K562 (cell line): ENCODE data around the gene LAMA2. TPM values are rescaled to one million over a fixed set of nuclear protein-coding genes. Genes with fewer than 3 reads are reported as not detected.

Experiments
- ATAC-seq: fragments of 200-7000 bp; cut with Tn5 transposase; 3 replicates; pipeline ENCODE4 v1.9.1; 2020; ENCODE audit warnings: moderate library complexity
- BruUV-seq: library from RNA; stranded (reverse); fragments of 400-500 nt; replicated peaks from 2 replicates; lab custom pipeline; 2021; lab: Mats Ljungman, UMichigan
- CTCF ChIA-PET: fragments of 300-600 bp; formaldehyde crosslinking; extraction: SDS; loops from one replicate; lab custom pipeline; 2021; ENCODE audit warnings: low intra/inter-chr PET ratio; lab: Yijun Ruan, JAX
- POLR2A ChIA-PET: fragments of 300-600, 350-650 bp; sonication (Branson Sonifier 250); formaldehyde crosslinking; extraction: SDS; loops from one replicate; lab custom pipeline; 2021; ENCODE audit warnings: antibody characterized with exemption, inconsistent platforms; lab: Yijun Ruan, JAX
- DNase-seq, 4 experiments: peaks; one replicate each; pipeline versions ENCODE4 v3.0.0 to v3.0.0-alpha.2; 2011 to 2018; ENCODE audit warnings: low spot score in 3 of 4, mixed read lengths in 3 of 4; ENCODE audit errors: extremely low read depth in 1 of 4
- FAIRE-seq: peaks from 2 replicates; lab custom pipeline; 2011; peaks lifted over from hg19 to GRCh38; lab: Jason Lieb, UNC
- H2AFZ ChIP-seq: 2 replicates; pipeline ENCODE4 v1.6.0; 2011; ENCODE audit warnings: low read depth, low read length, control low read depth, inconsistent platforms
- H3K27ac ChIP-seq: fragments of 200-600 bp; 3 replicates; pipeline ENCODE4 v1.8.0; 2011; ENCODE audit warnings: low read depth, mild to moderate bottlenecking, control low read depth, inconsistent platforms, low read length, moderate library complexity, mixed read lengths; ENCODE audit errors: extremely low read depth
- H3K27me3 ChIP-seq, 2 experiments: fragments of 300-600 bp in 1 of 2; 2 replicates in 1 of 2; 3 replicates in 1 of 2; pipeline versions ENCODE4 v1.6.0 to v1.8.0; 2011; ENCODE audit warnings: inconsistent platforms in 2 of 2, low read length in 2 of 2, mild to moderate bottlenecking in 1 of 2, mixed read lengths in 1 of 2, moderate library complexity in 1 of 2; ENCODE audit not compliant: control insufficient read depth in 2 of 2, insufficient read depth in 2 of 2
- H3K36me3 ChIP-seq: fragments of 300-600 bp; 3 replicates; pipeline ENCODE4 v1.8.0; 2011; ENCODE audit warnings: mild to moderate bottlenecking, low read length, inconsistent platforms; ENCODE audit not compliant: control insufficient read depth, insufficient read depth
- H3K4me1 ChIP-seq, 2 experiments: fragments of 200-600 bp in 1 of 2; replicated peaks in 1 of 2; 2 replicates in 1 of 2; 3 replicates in 1 of 2; pipeline versions ENCODE4 v1.5.1 to v1.8.0; 2011; ENCODE audit warnings: inconsistent platforms in 2 of 2, low read length in 2 of 2, mild to moderate bottlenecking in 1 of 2, mixed read lengths in 1 of 2, moderate library complexity in 1 of 2; ENCODE audit not compliant: control insufficient read depth in 2 of 2, insufficient read depth in 2 of 2
- H3K4me2 ChIP-seq: 2 replicates; pipeline ENCODE4 v1.6.1; 2011; ENCODE audit warnings: low read length, control low read depth, inconsistent platforms, mixed read lengths; ENCODE audit not compliant: insufficient read depth
- H3K4me3 ChIP-seq: fragments of 200-600 bp; sonication (generic), shearing (Covaris generic); 2 replicates; pipeline ENCODE4 v1.5.1; 2016; ENCODE audit warnings: control low read depth, inconsistent platforms
- H3K79me2 ChIP-seq: fragments of 200-600 bp; 3 replicates; pipeline ENCODE4 v1.8.0; 2011; ENCODE audit warnings: low read length, inconsistent platforms; ENCODE audit not compliant: control insufficient read depth, insufficient read depth
- H3K9ac ChIP-seq, 2 experiments: 2 replicates each; pipeline versions ENCODE4 v1.6.0 to v1.6.1; 2011; ENCODE audit warnings: low read depth in 2 of 2, low read length in 2 of 2, control low read depth in 1 of 2, inconsistent platforms in 1 of 2, mild to moderate bottlenecking in 1 of 2, mixed read lengths in 1 of 2; ENCODE audit not compliant: insufficient read depth in 1 of 2
- H3K9me1 ChIP-seq: one replicate; pipeline ENCODE4 v1.6.0; 2011; ENCODE audit warnings: inconsistent platforms, mild to moderate bottlenecking, low read length, moderate library complexity; ENCODE audit not compliant: control insufficient read depth, insufficient read depth
- H3K9me3 ChIP-seq: replicated peaks from 2 replicates; pipeline ENCODE4 v1.5.1; 2011; ENCODE audit warnings: low read depth, low read length, inconsistent platforms; ENCODE audit not compliant: control insufficient read depth, insufficient read depth
- H4K20me1 ChIP-seq: replicated peaks from 2 replicates; pipeline ENCODE4 v1.6.1; 2011; ENCODE audit warnings: low read length, inconsistent platforms, mixed read lengths; ENCODE audit not compliant: control insufficient read depth, insufficient read depth
- RBFOX2 ChIP-seq: fragments of 200-400 bp; formaldehyde crosslinking; IDR thresholded peaks from 2 replicates; pipeline ENCODE4 v1.6.1; 2017; ENCODE audit warnings: low read depth, mild to moderate bottlenecking, low read length, moderate library complexity
- in situ Hi-C: fragments of 300-500 bp; cut with MboI; formaldehyde crosslinking; loops from 4 replicates; pipeline ENCODE4 v1.15.0; 2018; ENCODE audit warnings: inconsistent platforms, mixed read lengths
- intact Hi-C: fragments of 100-400 bp; cut with micrococcal nuclease; formaldehyde crosslinking; loops from 2 replicates; pipeline ENCODE4 v1.14.2; 2022
- polyA plus RNA-seq, 8 experiments: library from polyadenylated mRNA; depleted of rRNA in 4 of 8; stranded (reverse) in 5 of 8; unstranded in 3 of 8; fragments of >200 nt; fragmentation: Nextera tagmentation in 2 of 8; fragmentation: Illumina TruSeq in 1 of 8; extraction: Ambion mirVana in 2 of 8; extraction: Trizol in 1 of 8; gene quantifications; 2 replicates each; pipeline versions ENCODE4 v1.2.1 to v1.2.3, GENCODE V29; 2011 to 2014; ENCODE audit warnings: inconsistent platforms in 1 of 8, missing spikeins in 1 of 8
- total RNA-seq, 7 experiments: library from RNA; depleted of rRNA in 6 of 7; stranded (reverse); fragments of >200 nt in 6 of 7; fragmentation: Illumina TruSeq in 2 of 7; extraction: Trizol in 2 of 7; gene quantifications; 2 replicates each; pipeline versions ENCODE4 v1.2.1 to v1.2.3, GENCODE V29; 2011 to 2021; ENCODE audit warnings: low replicate concordance in 1 of 7
- TF ChIP-seq, protein P1 (sequence below): IDR thresholded peaks from 2 replicates; pipeline ENCODE4 v1.6.1; 2014; ENCODE audit warnings: antibody characterized with exemption
- TF ChIP-seq, protein P2 (sequence below): fragments of 200-600 bp; sonication (generic); IDR thresholded peaks from one replicate; pipeline ENCODE4 v1.6.1; 2012; ENCODE audit warnings: mild to moderate bottlenecking, low read depth, low read length, inconsistent platforms

LAMA2 gene
- total and polyA plus RNA-seq, 9 of the 15 experiments (the other 6 are each of a cell fraction or from before 2014, with no cell fraction given) = 0.04 to 1.5 (median 0.36) TPM

DNA sequence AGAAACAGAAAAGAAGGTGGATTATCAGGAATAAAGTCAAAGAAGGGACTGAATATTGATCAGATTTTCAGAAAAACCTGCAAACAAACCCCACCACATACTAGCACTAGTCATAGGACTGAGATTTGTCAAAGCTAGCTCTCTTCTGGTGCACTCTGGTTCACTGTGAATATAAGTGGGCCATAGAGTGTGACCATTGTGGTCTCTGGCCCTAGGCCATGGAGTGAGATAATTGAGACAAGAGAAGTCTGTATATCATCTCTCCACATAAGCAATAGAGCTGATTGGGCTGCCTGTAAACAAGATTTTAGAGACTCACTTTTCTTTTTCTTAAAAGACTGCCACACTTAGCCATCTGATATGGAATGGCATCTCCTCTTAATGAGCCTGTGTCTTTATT lies 247.2 kb downstream of the LAMA2 start:
- ATAC-seq (no peak), FAIRE-seq (no peak), DNase-seq (no peak)
- no peak overlapping the region for H2AFZ ChIP-seq
- no peaks in the 10 kb centered on the region for H3K36me3 ChIP-seq
- peaks cover 2% of the 10 kb centered on the region; the same call in 1 of the 2 replicates for H3K9me3 ChIP-seq
- no peak overlapping the region for H3K4me2 ChIP-seq
- no peaks in the 10 kb centered on the region for H3K4me1 ChIP-seq
- no peak overlapping the region for H3K27ac ChIP-seq
- no peak overlapping the region for H3K4me3 ChIP-seq
- in situ Hi-C loops (no loop called here), intact Hi-C loops (no loop called here)
- CTCF ChIA-PET = no interaction called here
- H3K27me3 ChIP-seq = no peaks in the 10 kb centered on the region
- no peaks in the 10 kb centered on the region for H4K20me1 ChIP-seq
- H3K9ac ChIP-seq = no peak overlapping the region
- TF ChIP-seq RBFOX2 = no peak
- TF ChIP-seq, protein P1, sequence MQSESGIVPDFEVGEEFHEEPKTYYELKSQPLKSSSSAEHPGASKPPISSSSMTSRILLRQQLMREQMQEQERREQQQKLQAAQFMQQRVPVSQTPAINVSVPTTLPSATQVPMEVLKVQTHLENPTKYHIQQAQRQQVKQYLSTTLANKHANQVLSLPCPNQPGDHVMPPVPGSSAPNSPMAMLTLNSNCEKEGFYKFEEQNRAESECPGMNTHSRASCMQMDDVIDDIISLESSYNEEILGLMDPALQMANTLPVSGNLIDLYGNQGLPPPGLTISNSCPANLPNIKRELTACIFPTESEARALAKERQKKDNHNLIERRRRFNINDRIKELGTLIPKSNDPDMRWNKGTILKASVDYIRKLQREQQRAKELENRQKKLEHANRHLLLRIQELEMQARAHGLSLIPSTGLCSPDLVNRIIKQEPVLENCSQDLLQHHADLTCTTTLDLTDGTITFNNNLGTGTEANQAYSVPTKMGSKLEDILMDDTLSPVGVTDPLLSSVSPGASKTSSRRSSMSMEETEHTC = no peak
- TF ChIP-seq, protein P2, sequence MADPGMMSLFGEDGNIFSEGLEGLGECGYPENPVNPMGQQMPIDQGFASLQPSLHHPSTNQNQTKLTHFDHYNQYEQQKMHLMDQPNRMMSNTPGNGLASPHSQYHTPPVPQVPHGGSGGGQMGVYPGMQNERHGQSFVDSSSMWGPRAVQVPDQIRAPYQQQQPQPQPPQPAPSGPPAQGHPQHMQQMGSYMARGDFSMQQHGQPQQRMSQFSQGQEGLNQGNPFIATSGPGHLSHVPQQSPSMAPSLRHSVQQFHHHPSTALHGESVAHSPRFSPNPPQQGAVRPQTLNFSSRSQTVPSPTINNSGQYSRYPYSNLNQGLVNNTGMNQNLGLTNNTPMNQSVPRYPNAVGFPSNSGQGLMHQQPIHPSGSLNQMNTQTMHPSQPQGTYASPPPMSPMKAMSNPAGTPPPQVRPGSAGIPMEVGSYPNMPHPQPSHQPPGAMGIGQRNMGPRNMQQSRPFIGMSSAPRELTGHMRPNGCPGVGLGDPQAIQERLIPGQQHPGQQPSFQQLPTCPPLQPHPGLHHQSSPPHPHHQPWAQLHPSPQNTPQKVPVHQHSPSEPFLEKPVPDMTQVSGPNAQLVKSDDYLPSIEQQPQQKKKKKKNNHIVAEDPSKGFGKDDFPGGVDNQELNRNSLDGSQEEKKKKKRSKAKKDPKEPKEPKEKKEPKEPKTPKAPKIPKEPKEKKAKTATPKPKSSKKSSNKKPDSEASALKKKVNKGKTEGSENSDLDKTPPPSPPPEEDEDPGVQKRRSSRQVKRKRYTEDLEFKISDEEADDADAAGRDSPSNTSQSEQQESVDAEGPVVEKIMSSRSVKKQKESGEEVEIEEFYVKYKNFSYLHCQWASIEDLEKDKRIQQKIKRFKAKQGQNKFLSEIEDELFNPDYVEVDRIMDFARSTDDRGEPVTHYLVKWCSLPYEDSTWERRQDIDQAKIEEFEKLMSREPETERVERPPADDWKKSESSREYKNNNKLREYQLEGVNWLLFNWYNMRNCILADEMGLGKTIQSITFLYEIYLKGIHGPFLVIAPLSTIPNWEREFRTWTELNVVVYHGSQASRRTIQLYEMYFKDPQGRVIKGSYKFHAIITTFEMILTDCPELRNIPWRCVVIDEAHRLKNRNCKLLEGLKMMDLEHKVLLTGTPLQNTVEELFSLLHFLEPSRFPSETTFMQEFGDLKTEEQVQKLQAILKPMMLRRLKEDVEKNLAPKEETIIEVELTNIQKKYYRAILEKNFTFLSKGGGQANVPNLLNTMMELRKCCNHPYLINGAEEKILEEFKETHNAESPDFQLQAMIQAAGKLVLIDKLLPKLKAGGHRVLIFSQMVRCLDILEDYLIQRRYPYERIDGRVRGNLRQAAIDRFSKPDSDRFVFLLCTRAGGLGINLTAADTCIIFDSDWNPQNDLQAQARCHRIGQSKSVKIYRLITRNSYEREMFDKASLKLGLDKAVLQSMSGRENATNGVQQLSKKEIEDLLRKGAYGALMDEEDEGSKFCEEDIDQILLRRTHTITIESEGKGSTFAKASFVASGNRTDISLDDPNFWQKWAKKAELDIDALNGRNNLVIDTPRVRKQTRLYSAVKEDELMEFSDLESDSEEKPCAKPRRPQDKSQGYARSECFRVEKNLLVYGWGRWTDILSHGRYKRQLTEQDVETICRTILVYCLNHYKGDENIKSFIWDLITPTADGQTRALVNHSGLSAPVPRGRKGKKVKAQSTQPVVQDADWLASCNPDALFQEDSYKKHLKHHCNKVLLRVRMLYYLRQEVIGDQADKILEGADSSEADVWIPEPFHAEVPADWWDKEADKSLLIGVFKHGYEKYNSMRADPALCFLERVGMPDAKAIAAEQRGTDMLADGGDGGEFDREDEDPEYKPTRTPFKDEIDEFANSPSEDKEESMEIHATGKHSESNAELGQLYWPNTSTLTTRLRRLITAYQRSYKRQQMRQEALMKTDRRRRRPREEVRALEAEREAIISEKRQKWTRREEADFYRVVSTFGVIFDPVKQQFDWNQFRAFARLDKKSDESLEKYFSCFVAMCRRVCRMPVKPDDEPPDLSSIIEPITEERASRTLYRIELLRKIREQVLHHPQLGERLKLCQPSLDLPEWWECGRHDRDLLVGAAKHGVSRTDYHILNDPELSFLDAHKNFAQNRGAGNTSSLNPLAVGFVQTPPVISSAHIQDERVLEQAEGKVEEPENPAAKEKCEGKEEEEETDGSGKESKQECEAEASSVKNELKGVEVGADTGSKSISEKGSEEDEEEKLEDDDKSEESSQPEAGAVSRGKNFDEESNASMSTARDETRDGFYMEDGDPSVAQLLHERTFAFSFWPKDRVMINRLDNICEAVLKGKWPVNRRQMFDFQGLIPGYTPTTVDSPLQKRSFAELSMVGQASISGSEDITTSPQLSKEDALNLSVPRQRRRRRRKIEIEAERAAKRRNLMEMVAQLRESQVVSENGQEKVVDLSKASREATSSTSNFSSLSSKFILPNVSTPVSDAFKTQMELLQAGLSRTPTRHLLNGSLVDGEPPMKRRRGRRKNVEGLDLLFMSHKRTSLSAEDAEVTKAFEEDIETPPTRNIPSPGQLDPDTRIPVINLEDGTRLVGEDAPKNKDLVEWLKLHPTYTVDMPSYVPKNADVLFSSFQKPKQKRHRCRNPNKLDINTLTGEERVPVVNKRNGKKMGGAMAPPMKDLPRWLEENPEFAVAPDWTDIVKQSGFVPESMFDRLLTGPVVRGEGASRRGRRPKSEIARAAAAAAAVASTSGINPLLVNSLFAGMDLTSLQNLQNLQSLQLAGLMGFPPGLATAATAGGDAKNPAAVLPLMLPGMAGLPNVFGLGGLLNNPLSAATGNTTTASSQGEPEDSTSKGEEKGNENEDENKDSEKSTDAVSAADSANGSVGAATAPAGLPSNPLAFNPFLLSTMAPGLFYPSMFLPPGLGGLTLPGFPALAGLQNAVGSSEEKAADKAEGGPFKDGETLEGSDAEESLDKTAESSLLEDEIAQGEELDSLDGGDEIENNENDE = no peak
- POLR2A ChIA-PET = no interaction called here
- no peaks in the 10 kb centered on the region for H3K9me1 ChIP-seq
- H3K79me2 ChIP-seq = no peaks in the 10 kb centered on the region
- BruUV-seq = no TSS peak
